ENCODE measurements around the gene SERPINB4.
"Not testable (repeated sequence)": the region's sequence is repeated elsewhere in the genome, so short reads cannot be mapped to it uniquely, and the experiment has no call there.

The SERPINB4 gene

DNA sequence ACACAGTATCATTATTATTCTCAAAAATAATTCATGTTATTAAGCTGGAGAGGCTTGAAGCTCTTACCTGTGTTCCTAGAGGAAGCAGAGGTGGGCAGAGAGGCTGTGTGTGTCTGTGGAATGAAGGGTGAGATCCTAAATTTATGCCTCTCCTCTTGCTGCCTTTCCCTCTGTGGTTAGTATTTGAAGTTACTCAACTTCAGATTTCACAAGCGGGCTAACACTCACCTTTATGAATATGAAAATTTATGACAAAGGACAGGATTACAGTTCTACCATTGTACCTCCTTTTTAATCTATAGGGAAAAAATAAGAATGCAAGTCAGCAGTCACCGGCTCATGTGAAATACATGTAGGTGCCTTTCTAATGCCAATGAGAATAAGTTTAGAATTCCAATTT, at the start of gene SERPINB4:
SERPINB4 (minus strand) TSS at position 115 of the 400 bp plus-strand sequence. CDS start 679 bp downstream, outside the sequence.
- DNase-seq (ENCODE audit: low spot score) = not testable (repeated sequence)

- DNase-seq (ENCODE audit: low spot score) = no peak
These were observed 45.0 kb upstream of the SERPINB4 start for GRCh38 chr18:63689064-63689463.

DNA sequence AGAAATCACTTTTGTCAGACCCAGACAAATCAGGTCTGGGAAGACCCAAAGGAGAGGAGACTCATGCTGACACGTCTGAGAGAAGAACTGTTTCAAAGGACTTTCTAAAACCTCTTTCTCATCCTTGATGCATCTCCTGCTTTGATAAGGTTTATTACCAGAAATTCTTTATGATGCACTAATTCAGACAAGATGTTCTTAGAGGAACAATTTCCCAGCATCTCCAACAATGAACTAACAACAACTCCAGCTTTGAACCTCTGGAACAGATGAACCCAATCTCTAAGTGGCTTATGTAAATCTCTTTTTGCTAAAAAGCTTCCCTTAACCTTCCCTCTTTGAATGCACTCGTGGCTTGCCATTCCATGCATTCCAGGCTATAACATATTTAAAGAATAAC, 42.8 kb upstream of the SERPINB4 start:
- no peak for DNase-seq (ENCODE audit: low spot score)

DNA sequence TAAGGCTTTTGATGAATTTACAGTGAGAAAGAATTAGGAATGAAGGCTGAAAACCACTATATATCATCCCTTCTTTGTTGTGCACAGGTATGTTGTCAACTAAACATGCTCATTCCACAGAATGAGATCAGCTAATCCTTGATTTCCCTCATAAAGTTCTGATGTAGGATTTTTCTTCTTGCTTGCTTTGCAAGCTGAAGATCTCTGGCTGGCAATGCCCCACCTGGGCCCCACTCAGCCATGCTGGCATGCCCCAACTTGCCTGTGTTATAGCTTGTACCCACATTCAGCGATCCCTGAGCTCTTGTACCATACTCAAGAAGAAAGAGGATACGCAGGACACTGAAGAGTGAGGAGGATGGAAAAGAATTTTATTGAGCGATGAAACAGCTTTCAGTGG, 40.7 kb upstream of the SERPINB4 start:
- DNase-seq (ENCODE audit: low spot score) = no peak

GRCh38 chr18:63683890-63684289, 39.8 kb upstream of the SERPINB4 start:
- no peak for DNase-seq (ENCODE audit: low spot score)

GRCh38 chr18:63683152-63683551, 39.1 kb upstream of the SERPINB4 start:
- DNase-seq (ENCODE audit: low spot score) = no peak

- DNase-seq (ENCODE audit: low spot score) = no peak
These were observed 37.6 kb upstream of the SERPINB4 start for GRCh38 chr18:63681449-63682340.

- DNase-seq (ENCODE audit: low spot score) = no peak
These were observed 36.0 kb upstream of the SERPINB4 start for GRCh38 chr18:63679820-63680606.

GRCh38 chr18:63677500-63678225, 33.6 kb upstream of the SERPINB4 start:
- no peak for DNase-seq (ENCODE audit: low spot score)

GRCh38 chr18:63676526-63677323, 32.7 kb upstream of the SERPINB4 start:
- no peak for DNase-seq (ENCODE audit: low spot score)

- no peak for DNase-seq (ENCODE audit: low spot score)
These were observed 20.5 kb upstream of the SERPINB4 start for GRCh38 chr18:63664571-63664970.

GRCh38 chr18:63661750-63662149, 17.7 kb upstream of the SERPINB4 start, which contains the start of gene SERPINB3:
Gene SERPINB3 (minus strand): TSS chr18:63661893. CDS start chr18:63661216, 677 bp downstream.
- DNase-seq (ENCODE audit: low spot score) = not testable (repeated sequence)

- DNase-seq (ENCODE audit: low spot score) = not testable (repeated sequence)
These were observed 14.9 kb upstream of the SERPINB4 start for GRCh38 chr18:63658920-63659319.

GRCh38 chr18:63650271-63650670, 6.2 kb upstream of the SERPINB4 start:
- not testable (repeated sequence) for DNase-seq (ENCODE audit: low spot score)

- no peak for DNase-seq (ENCODE audit: low spot score)
These were observed 4.2 kb upstream of the SERPINB4 start for GRCh38 chr18:63648241-63648640.

DNA sequence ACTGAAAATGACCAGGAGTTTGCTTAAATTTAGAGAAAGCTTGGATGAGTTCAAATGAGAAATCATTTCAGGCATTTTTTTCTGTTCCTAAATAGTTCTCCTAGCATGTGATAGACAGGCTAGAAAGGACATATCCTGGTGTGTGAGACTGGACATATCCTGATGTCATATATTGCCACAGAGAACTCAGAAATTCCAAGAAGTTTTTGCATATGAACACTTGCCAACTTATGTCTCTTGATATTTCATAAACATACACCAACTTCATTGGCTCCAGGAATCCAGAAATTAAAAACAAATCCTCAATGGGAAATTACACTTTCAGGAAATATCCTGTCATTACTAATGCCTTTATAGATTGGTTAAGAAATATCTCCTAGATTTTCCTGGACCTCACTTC, 2.9 kb upstream of the SERPINB4 start:
- DNase-seq (ENCODE audit: low spot score) = no peak

GRCh38 chr18:63644694-63645093, 638 bp upstream of the SERPINB4 start:
- DNase-seq (ENCODE audit: low spot score) = not testable (repeated sequence)

DNA sequence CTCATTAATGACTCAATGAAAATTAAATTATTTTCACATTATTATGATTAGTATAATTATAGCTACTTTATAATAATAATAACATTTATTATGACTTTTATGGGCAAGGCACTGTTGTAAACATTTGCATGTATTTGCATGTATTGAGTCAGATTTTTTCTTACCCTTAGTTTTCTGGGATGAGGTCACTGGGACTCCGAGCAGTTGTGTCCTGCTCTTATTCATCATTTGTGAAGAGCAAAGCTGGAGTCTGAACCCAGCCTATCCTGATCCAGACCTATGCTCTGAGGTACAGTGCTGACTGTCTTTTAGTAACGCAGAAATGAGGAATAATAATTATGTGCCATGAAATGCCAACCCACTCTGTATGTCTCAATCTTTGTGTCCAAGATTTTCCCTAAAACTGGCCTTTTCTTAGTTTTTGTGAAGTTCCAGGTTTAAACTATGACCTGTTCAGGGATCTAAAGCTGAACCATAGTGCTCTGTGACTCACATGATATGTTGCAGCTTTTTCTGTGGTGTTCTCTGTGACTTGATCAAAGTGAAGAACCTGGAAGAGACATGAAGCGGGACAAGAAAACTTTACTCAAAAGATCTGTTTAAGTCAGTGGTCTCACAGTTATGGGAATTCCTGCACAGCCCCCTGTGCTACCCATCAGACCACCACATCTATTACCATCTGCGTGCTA, 1.2 kb downstream of the SERPINB4 start:
- DNase-seq (ENCODE audit: low spot score) = not testable (repeated sequence)

- not testable (repeated sequence) for DNase-seq (ENCODE audit: low spot score)
These were observed 2.8 kb downstream of the SERPINB4 start for GRCh38 chr18:63641157-63641680.

DNA sequence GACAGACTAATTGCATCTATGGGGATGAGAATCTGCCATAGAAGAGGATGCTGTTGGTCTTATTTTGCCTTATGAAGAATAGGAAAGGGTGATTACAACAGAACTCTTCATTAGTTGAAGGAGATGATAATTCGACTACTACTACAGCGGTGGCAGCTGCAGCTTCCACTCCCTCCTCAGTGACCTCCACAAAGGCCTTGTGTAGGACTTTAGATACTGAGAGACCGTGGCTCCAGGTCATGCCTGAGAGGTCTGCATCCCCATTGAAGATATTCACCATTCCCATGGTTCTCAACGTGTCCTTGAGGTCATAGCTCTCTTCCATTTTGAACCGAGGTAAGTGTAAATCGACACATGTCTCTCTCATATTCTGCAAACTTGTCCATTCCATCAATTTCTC, 6.4 kb downstream of the SERPINB4 start:
- DNase-seq (ENCODE audit: low spot score) = no peak
